Nephron (organoid): Measurements from ENCODE around the gene OR52A5.

Source experiments
- H3K27ac Mint-ChIP-seq, 3 experiments: 2 replicates each; pipeline ENCODE4 v1.8.0; 2020; ENCODE audit warnings: mixed read lengths in 3 of 3, mild to moderate bottlenecking in 2 of 3, moderate library complexity in 1 of 3
- H3K27me3 Mint-ChIP-seq: 2 replicates; pipeline ENCODE4 v1.8.0; 2021; ENCODE audit warnings: low read depth, mild to moderate bottlenecking, moderate library complexity, mixed read lengths
- H3K36me3 Mint-ChIP-seq: 2 replicates; pipeline ENCODE4 v1.8.0; 2020; ENCODE audit warnings: low read depth, mixed read lengths
- H3K4me1 Mint-ChIP-seq: 2 replicates; pipeline ENCODE4 v1.8.0; 2020; ENCODE audit warnings: mixed read lengths
- H3K4me3 Mint-ChIP-seq, 3 experiments: 2 replicates each; pipeline ENCODE4 v1.8.0; 2020; ENCODE audit warnings: mild to moderate bottlenecking in 3 of 3, mixed read lengths in 3 of 3, moderate library complexity in 2 of 3
- H3K9me3 Mint-ChIP-seq: 2 replicates; pipeline ENCODE4 v1.8.0; 2020; ENCODE audit warnings: mixed read lengths
- CTCF ChIP-seq, 3 experiments: fragments of 200-600 bp; sonication (generic); IDR thresholded peaks; one replicate each; pipeline ENCODE4 v1.5.0; 2021; ENCODE audit warnings: antibody characterized with exemption in 3 of 3; ENCODE audit not compliant: unreplicated experiment in 3 of 3

OR52A5 gene

GRCh38 chr11:5118893-5119292, 19.3 kb downstream of the OR52A5 start:
- no peak overlapping the region for H3K27ac Mint-ChIP-seq
- H3K36me3 Mint-ChIP-seq, result no peaks in the 10 kb centered on the region
- H3K9me3 Mint-ChIP-seq, result no peaks in the 10 kb centered on the region
- no peak overlapping the region for H3K4me3 Mint-ChIP-seq
- TF ChIP-seq CTCF (IDR thresholded peaks at IDR 0.05; ENCODE audit: unreplicated experiment in 3 of 3), result no peak
- H3K27me3 Mint-ChIP-seq, result peaks cover 1% of the 10 kb centered on the region
- peaks cover 1% of the 10 kb centered on the region for H3K4me1 Mint-ChIP-seq

- Mint-ChIP-seq H3K36me3 (no peaks in the 10 kb centered on the region), H3K4me3 (no peak overlapping the region), H3K9me3 (no peaks in the 10 kb centered on the region), H3K27ac (no peak overlapping the region), H3K4me1 (no peaks in the 10 kb centered on the region), H3K27me3 (no peaks in the 10 kb centered on the region)
- TF ChIP-seq CTCF (IDR thresholded peaks at IDR 0.05; ENCODE audit: unreplicated experiment in 3 of 3), result no peak
Observed at GRCh38 chr11:5117588-5117987, 20.6 kb downstream of the OR52A5 start.

- no peaks in the 10 kb centered on the region for H3K9me3 Mint-ChIP-seq
Observed at GRCh38 chr11:5115339-5115738, 22.8 kb downstream of the OR52A5 start.

GRCh38 chr11:5107285-5107684, 30.9 kb downstream of the OR52A5 start:
- TF ChIP-seq CTCF (IDR thresholded peaks at IDR 0.05; ENCODE audit: unreplicated experiment in 3 of 3), result no peak
- no peak overlapping the region for H3K27ac Mint-ChIP-seq
- H3K9me3 Mint-ChIP-seq, result no peaks in the 10 kb centered on the region
- H3K36me3 Mint-ChIP-seq, result no peaks in the 10 kb centered on the region
- no peak overlapping the region for H3K4me3 Mint-ChIP-seq
- H3K27me3 Mint-ChIP-seq, result no peaks in the 10 kb centered on the region
- H3K4me1 Mint-ChIP-seq, result peaks cover 5% of the 10 kb centered on the region

More at GRCh38 chr11:5115339-5115738, 22.8 kb downstream of the OR52A5 start:
- H3K36me3 Mint-ChIP-seq, result no peaks in the 10 kb centered on the region
- H3K4me3 Mint-ChIP-seq, result no peak overlapping the region
- TF ChIP-seq CTCF (IDR thresholded peaks at IDR 0.05; ENCODE audit: unreplicated experiment in 3 of 3), result no peak
- H3K4me1 Mint-ChIP-seq, result no peaks in the 10 kb centered on the region
- no peaks in the 10 kb centered on the region for H3K27me3 Mint-ChIP-seq
- no peak overlapping the region for H3K27ac Mint-ChIP-seq

GRCh38 chr11:5103066-5103465, 35.1 kb downstream of the OR52A5 start:
- Mint-ChIP-seq H3K9me3 (no peaks in the 10 kb centered on the region), H3K4me1 (peaks cover 8% of the 10 kb centered on the region), H3K36me3 (no peaks in the 10 kb centered on the region), H3K27me3 (no peaks in the 10 kb centered on the region), H3K27ac (no peak overlapping the region), H3K4me3 (no peak overlapping the region)
- TF ChIP-seq CTCF (IDR thresholded peaks at IDR 0.05; ENCODE audit: unreplicated experiment in 3 of 3), result no peak

- no peak overlapping the region for H3K4me3 Mint-ChIP-seq
- no peaks in the 10 kb centered on the region for H3K9me3 Mint-ChIP-seq
- no peaks in the 10 kb centered on the region for H3K36me3 Mint-ChIP-seq
- no peaks in the 10 kb centered on the region for H3K27me3 Mint-ChIP-seq
- H3K4me1 Mint-ChIP-seq, result peaks cover 8% of the 10 kb centered on the region
- TF ChIP-seq CTCF (IDR thresholded peaks at IDR 0.05; ENCODE audit: unreplicated experiment in 3 of 3), result no peak
- H3K27ac Mint-ChIP-seq, result no peak overlapping the region
Observed at GRCh38 chr11:5102246-5102645, 35.9 kb downstream of the OR52A5 start.
